Frontal cortex (tissue), 4 donors: ENCODE data around the gene SLC9A8. TPM values are rescaled to one million over a fixed set of nuclear protein-coding genes. Genes with fewer than 3 reads are reported as not detected.

Experiments
- DNase-seq, 2 donors: peaks; one replicate each; pipeline ENCODE4 v3.0.0; 2012; ENCODE audit warnings: low spot score in 2 of 2
- FAIRE-seq: peaks from 2 replicates; lab custom pipeline; 2012; peaks lifted over from hg19 to GRCh38; lab: Jason Lieb, UNC
- total RNA-seq: library from RNA; depleted of rRNA; stranded (reverse); fragments of >200 nt; gene quantifications from one replicate; pipeline ENCODE4 v1.2.3, GENCODE V29; 2014
- donor health status: control.
- donor health status: control.
- donor health status: control.

The SLC9A8 gene
- total RNA-seq, 1 donor from 2014 or later = 4.5 TPM

- DNase-seq (no peak), FAIRE-seq (no peak)
Measured at GRCh38 chr20:49867453-49868215, 55.0 kb downstream of the SLC9A8 start.

GRCh38 chr20:49868538-49868937, 55.9 kb downstream of the SLC9A8 start:
- FAIRE-seq = no peak
- DNase-seq = no peak

DNA sequence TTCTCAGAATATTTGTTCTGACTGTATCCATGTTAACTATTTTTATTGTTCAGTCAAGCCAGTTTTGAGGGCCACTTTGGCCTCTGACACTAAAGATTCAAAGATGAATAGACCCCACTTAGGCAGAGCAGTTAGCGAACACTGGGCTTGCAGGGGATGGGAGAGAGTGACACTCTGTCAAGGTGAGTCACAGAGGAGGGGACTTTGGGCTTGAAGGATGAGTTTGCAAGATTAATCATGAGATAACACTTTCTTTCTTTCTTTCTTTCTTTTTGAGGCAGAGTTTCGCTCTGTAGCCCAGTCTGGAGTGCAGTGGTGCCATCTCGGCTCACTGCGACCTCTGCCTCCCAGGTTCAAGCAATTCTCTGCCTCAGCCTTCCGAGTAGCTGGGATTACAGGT, 56.3 kb downstream of the SLC9A8 start:
- no peak for FAIRE-seq
- DNase-seq = no peak

- FAIRE-seq (no peak), DNase-seq (no peak)
Measured at GRCh38 chr20:49870261-49870660, 57.6 kb downstream of the SLC9A8 start.

GRCh38 chr20:49871391-49871948, 58.8 kb downstream of the SLC9A8 start:
- FAIRE-seq (no peak), DNase-seq (no peak)

GRCh38 chr20:49872056-49872455, 59.4 kb downstream of the SLC9A8 start:
- FAIRE-seq (no peak), DNase-seq (no peak)

GRCh38 chr20:49874696-49875095, 62.1 kb downstream of the SLC9A8 start:
- DNase-seq = no peak
- FAIRE-seq = no peak

GRCh38 chr20:49877386-49877921, 64.8 kb downstream of the SLC9A8 start:
- FAIRE-seq = no peak
- no peak for DNase-seq

DNA sequence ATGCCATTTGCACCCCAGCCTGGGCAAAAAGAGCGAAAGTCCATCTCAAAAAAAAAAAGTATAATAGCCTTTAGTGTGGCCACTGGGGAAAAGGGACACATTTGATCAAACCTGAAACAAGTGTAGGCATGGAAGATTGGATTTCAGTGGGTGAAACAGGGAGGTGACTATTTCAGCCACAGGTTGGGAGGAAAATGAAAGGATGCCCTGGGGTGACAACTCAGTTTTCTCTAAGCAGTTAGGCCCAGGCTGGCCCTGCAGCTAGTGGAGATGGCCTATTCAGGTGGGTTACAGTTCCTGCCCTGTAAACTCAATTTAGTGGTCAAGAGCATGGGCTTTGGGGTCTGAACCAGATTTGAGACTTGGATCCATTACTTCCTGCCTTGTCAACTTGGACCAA, 66.3 kb downstream of the SLC9A8 start:
- FAIRE-seq = no peak
- no peak for DNase-seq

- no peak for FAIRE-seq
- no peak for DNase-seq
Measured at GRCh38 chr20:49880177-49880576, 67.5 kb downstream of the SLC9A8 start.

- DNase-seq = no peak
- no peak for FAIRE-seq
Measured at GRCh38 chr20:49880724-49881445, 68.3 kb downstream of the SLC9A8 start.

DNA sequence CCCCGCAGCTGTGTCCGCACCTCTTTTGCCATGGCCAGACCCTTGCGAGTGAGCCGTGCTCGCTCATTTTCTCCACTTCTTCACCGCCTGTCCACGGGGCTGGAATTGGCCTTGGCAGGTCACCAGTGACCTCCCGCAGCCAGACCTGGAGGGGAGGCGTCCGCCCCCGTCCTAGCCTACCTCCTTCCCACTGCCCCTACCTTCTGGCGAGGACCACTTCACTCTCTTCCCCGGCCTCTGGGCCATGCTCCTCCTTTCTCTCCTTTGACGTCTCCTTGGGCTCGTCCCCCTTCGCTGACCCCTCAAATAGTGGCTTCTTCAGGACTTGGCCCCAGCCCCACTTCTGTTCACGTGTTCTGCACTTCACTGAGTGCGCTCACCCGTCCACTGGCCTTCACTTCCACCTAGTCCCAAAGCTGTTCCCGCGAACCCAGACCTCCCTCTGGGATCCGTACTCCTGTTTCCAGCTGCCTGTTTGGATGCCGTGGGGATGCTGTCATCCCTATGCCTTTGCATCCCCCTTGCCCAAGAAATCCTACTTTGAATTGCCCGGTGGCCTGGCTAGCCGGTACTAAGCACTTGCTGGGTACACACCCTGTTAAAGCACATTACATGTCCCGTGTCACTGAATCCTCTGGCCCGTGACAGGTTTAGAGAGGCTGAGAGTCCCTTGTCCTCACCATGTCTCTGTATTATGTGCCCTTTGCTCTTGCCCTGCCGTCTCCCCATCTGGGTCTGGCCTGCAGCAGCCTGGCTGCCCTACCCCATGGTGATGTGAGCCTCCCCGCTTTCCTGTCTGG, 69.7 kb downstream of the SLC9A8 start:
- no peak for DNase-seq
- FAIRE-seq = no peak

- no peak for DNase-seq
- FAIRE-seq = no peak
Measured at GRCh38 chr20:49883246-49883802, 70.7 kb downstream of the SLC9A8 start.

GRCh38 chr20:49885558-49886332, 73.1 kb downstream of the SLC9A8 start:
- DNase-seq (no peak), FAIRE-seq (no peak)

DNA sequence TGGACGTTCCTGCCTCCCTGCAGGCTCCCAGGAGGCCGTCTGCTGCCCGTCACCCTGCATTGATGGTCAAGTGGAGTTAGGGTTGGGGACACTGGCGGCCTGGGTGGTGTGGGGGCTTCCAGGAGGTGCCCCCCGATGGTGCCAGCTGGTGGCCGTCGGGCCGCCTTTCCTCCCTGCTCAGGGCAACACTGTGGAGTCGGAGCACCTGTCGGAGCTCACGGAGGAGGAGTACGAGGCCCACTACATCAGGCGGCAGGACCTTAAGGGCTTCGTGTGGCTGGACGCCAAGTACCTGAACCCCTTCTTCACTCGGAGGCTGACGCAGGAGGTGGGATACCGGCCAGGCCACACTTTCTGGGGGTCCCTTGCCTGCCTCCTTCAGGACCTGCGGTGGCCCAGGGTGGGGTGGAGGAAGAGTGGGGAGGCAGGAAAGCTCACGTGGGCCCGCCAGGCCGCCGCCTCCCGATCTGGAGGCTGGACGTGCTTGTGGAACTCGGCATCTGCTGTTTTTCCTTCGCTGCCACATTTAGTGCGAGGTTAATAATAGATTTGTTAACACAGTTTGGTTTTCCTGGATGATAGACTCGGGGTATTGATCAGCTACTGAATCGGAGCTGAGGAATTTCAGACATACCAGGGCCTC, 74.1 kb downstream of the SLC9A8 start:
- DNase-seq (no peak), FAIRE-seq (no peak)

DNA sequence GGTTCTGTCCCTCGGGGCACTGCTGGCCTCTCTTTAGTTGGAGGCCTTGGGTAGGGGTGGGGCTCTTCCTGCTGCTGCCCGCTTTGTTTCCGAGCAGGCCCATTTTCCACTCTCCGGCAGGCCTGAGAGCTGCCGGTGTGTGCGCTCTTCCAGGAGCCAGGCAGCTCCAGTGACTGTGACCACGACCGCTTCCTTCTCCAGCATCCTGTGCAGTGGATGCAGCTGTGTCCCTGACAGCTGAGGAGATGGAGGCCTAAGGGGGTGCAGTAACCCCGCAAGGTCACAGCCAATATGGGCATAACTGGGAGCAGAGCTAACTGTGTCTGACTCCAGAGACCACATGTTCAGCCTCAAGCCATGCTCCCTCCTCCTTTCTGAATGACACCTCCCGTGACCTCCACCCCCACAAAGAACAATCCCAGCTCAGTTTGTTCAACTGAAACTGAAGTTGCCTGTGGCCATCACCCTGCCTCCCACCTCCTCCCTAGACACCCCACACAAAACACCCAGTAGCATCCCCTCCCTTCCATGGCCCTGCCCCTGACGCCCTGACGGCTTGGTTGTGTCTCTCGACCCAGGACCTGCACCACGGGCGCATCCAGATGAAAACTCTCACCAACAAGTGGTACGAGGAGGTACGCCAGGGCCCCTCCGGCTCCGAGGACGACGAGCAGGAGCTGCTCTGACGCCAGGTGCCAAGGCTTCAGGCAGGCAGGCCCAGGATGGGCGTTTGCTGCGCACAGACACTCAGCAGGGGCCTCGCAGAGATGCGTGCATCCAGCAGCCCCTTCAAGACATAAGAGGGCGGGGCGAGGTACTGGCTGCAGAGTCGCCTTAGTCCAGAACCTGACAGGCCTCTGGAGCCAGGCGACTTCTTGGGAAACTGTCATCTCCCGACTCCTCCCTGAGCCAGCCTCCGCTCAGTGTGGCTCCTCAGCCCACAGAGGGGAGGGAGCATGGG, 74.9 kb downstream of the SLC9A8 start:
- no peak for FAIRE-seq

GRCh38 chr20:49888212-49889000, 75.8 kb downstream of the SLC9A8 start:
- peak; percentile 15 for FAIRE-seq

More for the DNA sequence above, 74.9 kb downstream of the SLC9A8 start:
- peak in 1 of 2 donors; percentile 48 for DNase-seq

More at GRCh38 chr20:49888212-49889000, 75.8 kb downstream of the SLC9A8 start:
- peak; percentile 75 to 84 for DNase-seq
